PC-9 (cell line): ENCODE measurements around the gene LBP.

Experiments
- EZH2 ChIP-seq: fragments of 200-600 bp; sonication (generic); IDR thresholded peaks from 2 replicates; pipeline ENCODE4 v1.8.0; 2017; ENCODE audit warnings: antibody characterized with exemption, low read depth
- TF ChIP-seq, protein P1 (sequence below): fragments of 200-600 bp; sonication (generic); conservative IDR thresholded peaks from 2 replicates; pipeline ENCODE4 v1.6.1; 2017; ENCODE audit warnings: mixed run types, antibody characterized with exemption, mild to moderate bottlenecking, moderate library complexity

DNA sequence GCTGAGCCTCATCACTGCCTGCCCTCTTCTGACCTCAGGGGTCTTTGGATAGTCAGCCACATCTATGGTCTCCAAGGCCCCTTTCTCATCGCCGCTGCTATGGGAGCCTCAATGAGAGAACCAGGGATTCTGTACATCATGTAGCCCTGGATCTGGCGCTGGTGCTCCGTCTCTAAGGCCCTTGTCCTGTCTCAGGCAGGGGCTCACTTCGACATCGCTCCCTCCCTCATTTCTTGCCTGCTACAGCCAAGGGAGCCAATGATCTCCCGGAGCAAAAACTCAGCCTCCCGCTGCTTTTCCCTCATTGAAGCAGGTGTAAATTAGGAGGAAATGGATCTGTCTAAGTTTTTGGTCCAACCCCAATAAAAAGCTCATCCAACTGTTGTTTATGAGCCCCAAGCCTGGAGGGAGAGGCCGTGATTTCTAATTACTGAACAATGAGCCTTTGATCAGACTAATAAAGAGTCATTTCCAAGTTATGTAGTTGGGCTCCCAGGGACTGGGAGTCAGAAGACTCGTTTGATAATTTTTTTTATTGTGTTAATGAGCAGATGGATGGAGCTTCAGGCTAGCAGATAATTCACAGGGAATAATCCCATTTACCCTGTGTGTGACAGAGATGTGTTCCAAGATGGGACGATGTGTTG, 30.9 kb downstream of the LBP start:
- TF ChIP-seq, protein P1, sequence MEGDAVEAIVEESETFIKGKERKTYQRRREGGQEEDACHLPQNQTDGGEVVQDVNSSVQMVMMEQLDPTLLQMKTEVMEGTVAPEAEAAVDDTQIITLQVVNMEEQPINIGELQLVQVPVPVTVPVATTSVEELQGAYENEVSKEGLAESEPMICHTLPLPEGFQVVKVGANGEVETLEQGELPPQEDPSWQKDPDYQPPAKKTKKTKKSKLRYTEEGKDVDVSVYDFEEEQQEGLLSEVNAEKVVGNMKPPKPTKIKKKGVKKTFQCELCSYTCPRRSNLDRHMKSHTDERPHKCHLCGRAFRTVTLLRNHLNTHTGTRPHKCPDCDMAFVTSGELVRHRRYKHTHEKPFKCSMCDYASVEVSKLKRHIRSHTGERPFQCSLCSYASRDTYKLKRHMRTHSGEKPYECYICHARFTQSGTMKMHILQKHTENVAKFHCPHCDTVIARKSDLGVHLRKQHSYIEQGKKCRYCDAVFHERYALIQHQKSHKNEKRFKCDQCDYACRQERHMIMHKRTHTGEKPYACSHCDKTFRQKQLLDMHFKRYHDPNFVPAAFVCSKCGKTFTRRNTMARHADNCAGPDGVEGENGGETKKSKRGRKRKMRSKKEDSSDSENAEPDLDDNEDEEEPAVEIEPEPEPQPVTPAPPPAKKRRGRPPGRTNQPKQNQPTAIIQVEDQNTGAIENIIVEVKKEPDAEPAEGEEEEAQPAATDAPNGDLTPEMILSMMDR = no peak
- TF ChIP-seq EZH2 = no peak
